Stimulated activated effector memory CD8-positive, alpha-beta T cell treated with anti-CD3 and anti-CD28 coated beads, Interleukin-12 subunit alpha, Interleukin-12 subunit beta, amount 100 ng/mL, for 72 hours (primary cell): ENCODE measurements around the gene NR2F6.
A peak's percentile ranks its signal among the peaks of the same experiment; 100 is the strongest.

Experiments used
- ATAC-seq: fragments of 150-1000 bp; cut with Tn5 transposase; 2 replicates; pipeline ENCODE4 v1.10.0; 2021
- DNase-seq, 2 donors: peaks; one replicate each; pipeline ENCODE4 v3.0.0; 2021 to 2022; ENCODE audit warnings: low spot score in 2 of 2
- H3K27ac Mint-ChIP-seq: one replicate; pipeline ENCODE4 v1.8.0; 2022; ENCODE audit warnings: mild to moderate bottlenecking, mixed read lengths
- H3K36me3 Mint-ChIP-seq: one replicate; pipeline ENCODE4 v1.8.0; 2022; ENCODE audit warnings: mild to moderate bottlenecking, mixed read lengths
- H3K4me1 Mint-ChIP-seq: one replicate; pipeline ENCODE4 v1.8.0; 2022; ENCODE audit warnings: mixed read lengths
- H3K4me3 Mint-ChIP-seq: one replicate; pipeline ENCODE4 v1.8.0; 2022; ENCODE audit warnings: mild to moderate bottlenecking, mixed read lengths
- H3K9me3 Mint-ChIP-seq: one replicate; pipeline ENCODE4 v1.8.0; 2022; ENCODE audit warnings: mixed read lengths

NR2F6 gene

GRCh38 chr19:17235971-17236777, 9.5 kb downstream of the NR2F6 start:
- peaks cover 16% of the 10 kb centered on the region for H3K4me1 Mint-ChIP-seq
- H3K36me3 Mint-ChIP-seq = peaks cover 16% of the 10 kb centered on the region
- peak overlapping the region; percentile 76 for H3K4me3 Mint-ChIP-seq
- DNase-seq (no peak), ATAC-seq (peak; percentile 51)
- no peaks in the 10 kb centered on the region for H3K9me3 Mint-ChIP-seq
- no peak overlapping the region for H3K27ac Mint-ChIP-seq

GRCh38 chr19:17235300-17235970, 10.3 kb downstream of the NR2F6 start:
- ATAC-seq (peak; percentile 92), DNase-seq (peak; percentile 55 to 81)
- Mint-ChIP-seq H3K4me1 (peaks cover 16% of the 10 kb centered on the region), H3K36me3 (peaks cover 21% of the 10 kb centered on the region), H3K4me3 (peak overlapping the region; percentile 76), H3K9me3 (no peaks in the 10 kb centered on the region), H3K27ac (peak overlapping the region; percentile 17)

GRCh38 chr19:17234911-17235299, 10.8 kb downstream of the NR2F6 start:
- peak overlapping the region; percentile 17 for H3K27ac Mint-ChIP-seq
- peak; percentile 74 for ATAC-seq

GRCh38 chr19:17232258-17232657, 13.5 kb downstream of the NR2F6 start:
- Mint-ChIP-seq H3K9me3 (no peaks in the 10 kb centered on the region), H3K4me3 (no peak overlapping the region), H3K36me3 (peaks cover 21% of the 10 kb centered on the region), H3K27ac (no peak overlapping the region), H3K4me1 (peaks cover 19% of the 10 kb centered on the region)
- DNase-seq (no peak), ATAC-seq (no peak)

More at GRCh38 chr19:17234911-17235299, 10.8 kb downstream of the NR2F6 start:
- peak overlapping the region; percentile 76 for H3K4me3 Mint-ChIP-seq
- no peaks in the 10 kb centered on the region for H3K9me3 Mint-ChIP-seq
- peaks cover 16% of the 10 kb centered on the region for H3K4me1 Mint-ChIP-seq
- H3K36me3 Mint-ChIP-seq = peaks cover 21% of the 10 kb centered on the region
- peak in 1 of 2 donors; percentile 49 for DNase-seq

GRCh38 chr19:17229890-17230289, 15.8 kb downstream of the NR2F6 start:
- ATAC-seq (no peak), DNase-seq (no peak)
- Mint-ChIP-seq H3K9me3 (no peaks in the 10 kb centered on the region), H3K36me3 (peaks cover 26% of the 10 kb centered on the region), H3K4me1 (peaks cover 22% of the 10 kb centered on the region), H3K4me3 (no peak overlapping the region), H3K27ac (no peak overlapping the region)

GRCh38 chr19:17227798-17228367, 17.8 kb downstream of the NR2F6 start:
- H3K9me3 Mint-ChIP-seq = no peaks in the 10 kb centered on the region
- H3K36me3 Mint-ChIP-seq = peaks cover 26% of the 10 kb centered on the region
- H3K4me1 Mint-ChIP-seq = peaks cover 9% of the 10 kb centered on the region
- no peak overlapping the region for H3K27ac Mint-ChIP-seq
- H3K4me3 Mint-ChIP-seq = peak overlapping the region; percentile 13
- ATAC-seq (no peak), DNase-seq (no peak)

- DNase-seq (peak; percentile 92 to 97), ATAC-seq (peak; percentile 96)
- peaks cover 11% of the 10 kb centered on the region for H3K36me3 Mint-ChIP-seq
- H3K4me3 Mint-ChIP-seq = peak within 1 kb of the TSS; percentile 80
- H3K9me3 Mint-ChIP-seq = no peaks in the 10 kb centered on the region
- H3K27ac Mint-ChIP-seq = peak within 1 kb of the TSS; percentile 87
- H3K4me1 Mint-ChIP-seq = peaks cover 9% of the 10 kb centered on the region
Observed at GRCh38 chr19:17226002-17226933, 19.5 kb downstream of the NR2F6 start, which contains the start of gene OCEL1. TSS of gene OCEL1 (plus strand) at chr19:17226226. CDS start at chr19:17226248, 22 bp downstream.

- Mint-ChIP-seq H3K9me3 (no peaks in the 10 kb centered on the region), H3K36me3 (peaks cover 5% of the 10 kb centered on the region), H3K4me3 (peak overlapping the region; percentile 80), H3K27ac (no peak overlapping the region), H3K4me1 (peaks cover 9% of the 10 kb centered on the region)
- DNase-seq (no peak), ATAC-seq (no peak)
Observed at GRCh38 chr19:17225053-17225452, 20.7 kb downstream of the NR2F6 start.

- Mint-ChIP-seq H3K9me3 (no peaks in the 10 kb centered on the region), H3K4me1 (peaks cover under 1% of the 10 kb centered on the region), H3K4me3 (no peak overlapping the region), H3K27ac (no peak overlapping the region), H3K36me3 (peaks cover 43% of the 10 kb centered on the region)
- ATAC-seq (peak; percentile 11), DNase-seq (no peak)
Observed at GRCh38 chr19:17220207-17220758, 25.4 kb downstream of the NR2F6 start.

- Mint-ChIP-seq H3K9me3 (no peaks in the 10 kb centered on the region), H3K36me3 (peaks cover 49% of the 10 kb centered on the region), H3K27ac (no peak overlapping the region), H3K4me1 (peaks cover 11% of the 10 kb centered on the region), H3K4me3 (no peak overlapping the region)
- DNase-seq (no peak), ATAC-seq (no peak)
Observed at GRCh38 chr19:17219286-17219685, 26.4 kb downstream of the NR2F6 start.

- Mint-ChIP-seq H3K4me1 (peaks cover 12% of the 10 kb centered on the region), H3K9me3 (no peaks in the 10 kb centered on the region), H3K36me3 (peaks cover 79% of the 10 kb centered on the region), H3K27ac (peak overlapping the region; percentile 96), H3K4me3 (peak overlapping the region; percentile 78)
- ATAC-seq (no peak), DNase-seq (no peak)
Observed at GRCh38 chr19:17216058-17216670, 29.6 kb downstream of the NR2F6 start.

- peak within 1 kb of the TSS; percentile 96 for H3K27ac Mint-ChIP-seq
- H3K36me3 Mint-ChIP-seq = peaks cover 87% of the 10 kb centered on the region
- DNase-seq (peak; percentile 70 to 90), ATAC-seq (peak; percentile 97)
- H3K9me3 Mint-ChIP-seq = no peaks in the 10 kb centered on the region
- peak within 1 kb of the TSS; percentile 78 for H3K4me3 Mint-ChIP-seq
- H3K4me1 Mint-ChIP-seq = peaks cover 12% of the 10 kb centered on the region
Observed at GRCh38 chr19:17215127-17215971, 30.4 kb downstream of the NR2F6 start, which contains the start of gene USE1. TSS of gene USE1 (plus strand) at chr19:17215357. CDS start at chr19:17215406, 49 bp downstream.

- peaks cover 91% of the 10 kb centered on the region for H3K36me3 Mint-ChIP-seq
Observed at GRCh38 chr19:17214508-17215126, 31.1 kb downstream of the NR2F6 start.

More at GRCh38 chr19:17214508-17215126, 31.1 kb downstream of the NR2F6 start:
- no peaks in the 10 kb centered on the region for H3K9me3 Mint-ChIP-seq
- H3K4me1 Mint-ChIP-seq = peaks cover 12% of the 10 kb centered on the region
- DNase-seq (no peak), ATAC-seq (no peak)
- peak overlapping the region; percentile 96 for H3K27ac Mint-ChIP-seq
- peak overlapping the region; percentile 78 for H3K4me3 Mint-ChIP-seq
